ENCODE data around the gene RAB26. TPM values are rescaled to one million over a fixed set of nuclear protein-coding genes. Genes with fewer than 3 reads are reported as not detected.
A peak's percentile ranks its signal among the peaks of the same experiment; 100 is the strongest.
"Not testable (repeated sequence)": the region's sequence is repeated elsewhere in the genome, so short reads cannot be mapped to it uniquely, and the experiment has no call there.

The RAB26 gene
- total and polyA plus RNA-seq, 7 donors = 0.17 to 1.7 (median 0.32) TPM

DNA sequence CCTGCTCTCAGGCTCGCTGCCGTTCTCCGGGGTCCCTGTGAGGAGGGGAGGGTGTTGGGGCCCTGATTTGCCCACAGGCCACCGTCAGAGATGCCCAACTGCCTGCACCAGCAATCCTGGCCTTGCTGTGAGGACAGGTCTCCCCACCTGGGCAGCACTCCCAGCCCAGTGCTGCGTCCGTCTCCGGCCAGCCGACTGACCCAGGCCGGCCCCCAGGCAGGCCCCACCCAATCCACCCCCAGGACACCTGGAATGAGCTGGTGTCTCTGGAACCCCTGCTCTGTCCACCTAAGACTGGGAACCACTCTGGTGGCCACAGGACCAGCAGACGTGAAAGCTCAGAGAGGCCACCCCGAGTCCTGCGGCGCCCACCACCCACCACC is 32.8 kb upstream of the RAB26 start:
- Histone ChIP-seq H3K4me1 (peaks cover 4% of the 10 kb centered on the region), H3K27ac (no peak overlapping the region), H3K27me3 (ENCODE audit: insufficient read depth in 3 of 3, low read length in 2 of 3) (no peaks in the 10 kb centered on the region), H3K36me3 (ENCODE audit: insufficient read depth in 1 of 2, low read depth in 1 of 2) (peaks cover 0 to 36% of the 10 kb centered on the region in 2 donors), H3K9me3 (no peaks in the 10 kb centered on the region), H3K4me3 (no peak overlapping the region)
- 76 to 79% (median 77%) methylated on average over 6 to 13 of the region's 13 CpGs for WGBS, 3 donors
- intact Hi-C loops (cut with DNase I) = no loop called here
- DNase-seq (no peak), ATAC-seq (no peak)
- TF ChIP-seq, protein P1, sequence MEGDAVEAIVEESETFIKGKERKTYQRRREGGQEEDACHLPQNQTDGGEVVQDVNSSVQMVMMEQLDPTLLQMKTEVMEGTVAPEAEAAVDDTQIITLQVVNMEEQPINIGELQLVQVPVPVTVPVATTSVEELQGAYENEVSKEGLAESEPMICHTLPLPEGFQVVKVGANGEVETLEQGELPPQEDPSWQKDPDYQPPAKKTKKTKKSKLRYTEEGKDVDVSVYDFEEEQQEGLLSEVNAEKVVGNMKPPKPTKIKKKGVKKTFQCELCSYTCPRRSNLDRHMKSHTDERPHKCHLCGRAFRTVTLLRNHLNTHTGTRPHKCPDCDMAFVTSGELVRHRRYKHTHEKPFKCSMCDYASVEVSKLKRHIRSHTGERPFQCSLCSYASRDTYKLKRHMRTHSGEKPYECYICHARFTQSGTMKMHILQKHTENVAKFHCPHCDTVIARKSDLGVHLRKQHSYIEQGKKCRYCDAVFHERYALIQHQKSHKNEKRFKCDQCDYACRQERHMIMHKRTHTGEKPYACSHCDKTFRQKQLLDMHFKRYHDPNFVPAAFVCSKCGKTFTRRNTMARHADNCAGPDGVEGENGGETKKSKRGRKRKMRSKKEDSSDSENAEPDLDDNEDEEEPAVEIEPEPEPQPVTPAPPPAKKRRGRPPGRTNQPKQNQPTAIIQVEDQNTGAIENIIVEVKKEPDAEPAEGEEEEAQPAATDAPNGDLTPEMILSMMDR (IDR thresholded peaks at IDR 0.05) = no peak

DNA sequence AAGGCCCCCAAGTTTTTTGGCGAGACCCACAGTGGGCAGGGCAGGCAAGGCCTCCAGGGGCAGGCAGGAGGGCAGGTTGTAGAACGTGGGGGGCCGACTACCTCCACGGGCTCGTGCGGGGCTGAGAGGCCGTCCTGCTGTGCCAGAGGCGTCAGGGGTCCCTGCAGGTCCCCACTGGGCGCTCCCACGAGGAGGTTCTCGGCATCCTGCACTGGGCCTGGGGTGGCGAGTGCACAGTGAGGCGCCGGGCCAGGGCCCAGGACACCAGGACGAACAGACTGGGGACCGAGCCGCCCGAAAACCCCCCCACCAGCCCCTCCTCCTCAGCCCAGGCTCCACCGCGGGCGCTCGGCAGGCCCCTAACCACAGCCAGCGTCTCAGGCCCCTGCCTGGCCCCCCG is 32.0 kb upstream of the RAB26 start:
- DNase-seq; H3K4me3 ChIP-seq; intact Hi-C loops (cut with DNase I); H3K27ac ChIP-seq; H3K27me3 ChIP-seq (ENCODE audit: insufficient read depth in 3 of 3, low read length in 2 of 3); H3K4me1 ChIP-seq; H3K9me3 ChIP-seq; ATAC-seq: not testable (repeated sequence)
- peaks cover 0 to 27% of the 10 kb centered on the region in 2 donors for H3K36me3 ChIP-seq (ENCODE audit: insufficient read depth in 1 of 2, low read depth in 1 of 2)
- WGBS, 3 donors = 78 to 86% (median 83%) methylated on average over 13 to 24 of the region's 24 CpGs

DNA sequence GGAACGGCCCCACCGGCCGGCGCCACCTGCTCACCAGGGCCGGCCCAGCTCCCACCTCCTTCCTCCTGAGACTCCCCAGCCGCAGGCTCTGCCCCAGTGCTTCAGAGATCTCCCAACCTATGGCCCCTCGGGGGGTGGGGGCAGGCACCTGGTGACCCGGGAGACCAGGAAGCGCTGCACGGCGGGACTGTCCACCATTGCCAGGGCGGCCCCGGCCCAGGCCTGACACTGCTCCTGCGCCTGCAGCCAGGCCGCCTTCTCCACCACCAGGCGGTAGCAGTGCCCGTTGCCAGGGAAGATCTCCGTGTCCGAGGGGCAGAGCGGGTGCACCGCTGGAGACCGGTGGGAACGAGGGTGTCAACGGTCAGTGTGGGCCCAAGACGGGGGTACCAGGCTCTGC is 31.1 kb upstream of the RAB26 start:
- Histone ChIP-seq H3K36me3 (ENCODE audit: insufficient read depth in 1 of 2, low read depth in 1 of 2) (peaks cover 0 to 22% of the 10 kb centered on the region in 2 donors), H3K4me1 (peaks cover 17% of the 10 kb centered on the region)
- H3K27ac ChIP-seq; intact Hi-C loops (cut with DNase I); H3K27me3 ChIP-seq (ENCODE audit: insufficient read depth in 3 of 3, low read length in 2 of 3); DNase-seq; ATAC-seq; H3K9me3 ChIP-seq; H3K4me3 ChIP-seq: not testable (repeated sequence)
- WGBS, 3 donors = 82 to 95% (median 88%) methylated on average over 12 to 24 of the region's 25 CpGs

DNA sequence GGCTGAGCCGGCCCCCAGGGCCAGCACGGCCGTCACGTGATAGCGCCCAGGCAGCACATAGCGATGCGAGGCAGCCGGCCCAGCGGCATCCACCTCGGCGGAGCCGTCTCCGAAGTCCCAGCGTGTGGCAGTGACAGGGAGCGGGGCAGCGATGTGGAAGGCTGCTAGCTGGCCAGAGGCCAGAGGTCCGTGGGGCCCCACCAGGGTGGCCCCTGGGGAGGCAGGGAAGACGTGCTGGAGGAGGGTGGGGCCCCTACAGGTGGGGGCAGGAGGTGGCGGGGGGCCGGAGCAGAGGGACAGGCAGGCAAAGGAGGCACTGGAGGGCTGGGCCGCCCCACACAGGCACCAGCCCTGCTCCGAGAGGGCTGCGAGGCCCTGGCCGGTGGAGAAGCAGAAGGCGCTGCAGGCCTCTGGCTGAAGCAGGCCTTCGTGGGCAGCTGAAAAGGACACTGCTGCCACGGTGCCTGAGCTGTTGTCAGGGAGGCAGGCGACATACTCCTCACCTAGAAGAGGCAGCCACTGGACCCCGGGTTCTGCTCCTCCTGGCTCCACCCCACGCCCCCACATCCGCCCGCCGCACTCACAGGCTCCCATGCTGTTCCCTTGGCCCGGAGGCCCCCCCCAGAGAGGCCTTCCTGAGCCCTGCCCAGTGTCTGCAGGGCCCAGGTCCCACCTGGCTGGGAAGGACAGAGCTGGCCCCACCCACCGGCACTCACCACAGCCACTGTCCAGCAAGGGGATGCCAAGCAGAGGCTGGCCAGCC is 30.3 kb upstream of the RAB26 start:
- H3K27me3 ChIP-seq (ENCODE audit: insufficient read depth in 3 of 3, low read length in 2 of 3); H3K4me3 ChIP-seq; intact Hi-C loops (cut with DNase I); ATAC-seq; H3K9me3 ChIP-seq; DNase-seq: not testable (repeated sequence)
- peaks cover 23% of the 10 kb centered on the region for H3K4me1 ChIP-seq
- 51 to 81% (median 62%) methylated on average over 13 to 31 of the region's 35 CpGs for WGBS, 3 donors
- H3K27ac ChIP-seq = peak overlapping the region; percentile 36
- H3K36me3 ChIP-seq (ENCODE audit: insufficient read depth in 1 of 2, low read depth in 1 of 2) = peaks cover 0 to 17% of the 10 kb centered on the region in 2 donors

DNA sequence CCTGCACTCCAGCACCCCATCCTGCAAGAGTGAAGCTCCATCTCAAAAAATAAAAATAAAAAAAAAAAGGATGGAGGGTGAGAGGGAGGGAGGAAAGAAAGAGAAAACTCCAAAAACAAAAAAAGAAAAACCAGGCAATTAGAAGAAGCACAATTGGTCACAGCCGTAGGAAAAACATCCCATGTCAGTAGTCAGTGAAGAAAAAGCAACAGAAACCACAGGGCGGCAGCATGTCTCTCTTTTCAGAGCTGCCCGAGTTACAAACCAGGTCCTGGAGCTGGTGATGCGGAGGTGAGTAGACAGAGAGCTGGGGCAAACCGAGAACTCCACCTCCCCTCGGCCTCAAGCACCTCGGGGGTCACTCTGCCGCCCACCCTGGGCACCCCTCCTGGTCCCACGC is 27.1 kb upstream of the RAB26 start:
- H3K27ac ChIP-seq = peak overlapping the region; percentile 99

DNA sequence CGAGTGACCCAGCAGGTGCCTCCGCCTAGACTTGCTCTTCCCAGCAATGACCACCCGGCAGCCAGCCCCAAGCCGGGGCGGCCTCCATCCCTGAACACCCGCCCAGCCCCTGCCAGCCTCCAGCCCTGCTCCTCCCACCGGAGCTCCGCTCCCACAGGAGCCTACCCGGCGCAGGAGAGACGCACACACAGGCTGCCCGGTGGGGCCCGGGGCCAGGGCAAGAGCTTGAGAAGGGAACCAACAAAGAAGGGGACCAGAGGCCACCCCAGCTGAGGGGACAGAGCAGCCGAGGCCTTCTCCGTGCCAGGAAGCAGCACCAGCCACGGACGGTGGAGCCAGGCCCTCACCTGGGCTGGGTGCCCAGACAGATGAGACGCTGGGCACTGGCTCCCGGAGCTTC is 26.6 kb upstream of the RAB26 start:
- TF ChIP-seq, protein P1 (IDR thresholded peaks at IDR 0.05) = no peak
- DNase-seq (peak; percentile 59 to 86), ATAC-seq (peak; percentile 49 to 64 (median 60))
- Histone ChIP-seq H3K9me3 (no peaks in the 10 kb centered on the region), H3K27ac (peak overlapping the region; percentile 99), H3K36me3 (ENCODE audit: insufficient read depth in 1 of 2, low read depth in 1 of 2) (no peaks in the 10 kb centered on the region), H3K27me3 (ENCODE audit: insufficient read depth in 3 of 3, low read length in 2 of 3) (no peaks in the 10 kb centered on the region), H3K4me3 (peak overlapping the region; percentile 46), H3K4me1 (peaks cover 52% of the 10 kb centered on the region)
- 15 to 21% (median 16%) methylated on average over 15 to 19 of the region's 19 CpGs for WGBS, 3 donors
- intact Hi-C loops (cut with DNase I) = loop anchor here in 1 of 2 donors (2.0 kb wide), 1 partner anchor 19 kb away; no protein-coding TSS in a partner anchor

More for the DNA sequence above, 27.1 kb upstream of the RAB26 start:
- not testable (repeated sequence) for H3K9me3 ChIP-seq; H3K36me3 ChIP-seq (ENCODE audit: insufficient read depth in 1 of 2, low read depth in 1 of 2); H3K27me3 ChIP-seq (ENCODE audit: insufficient read depth in 3 of 3, low read length in 2 of 3)
- DNase-seq (peak; percentile 58 to 75), ATAC-seq (peak; percentile 30 to 54 (median 46))
- WGBS, 3 donors = 17 to 41% (median 24%) methylated on average over 5 to 9 of the region's 9 CpGs
- intact Hi-C loops (cut with DNase I) = loop anchor here in 1 of 2 donors (2.0 kb wide), 1 partner anchor 19 kb away; no protein-coding TSS in a partner anchor
- peak overlapping the region; percentile 46 for H3K4me3 ChIP-seq
- TF ChIP-seq, protein P1 (IDR thresholded peaks at IDR 0.05) = peak; percentile 42
- H3K4me1 ChIP-seq = peaks cover 47% of the 10 kb centered on the region
